ENCODE data around the gene IGFBP6.

Gene IGFBP6

GRCh38 chr12:53113951-53114350 is 16.5 kb downstream of the IGFBP6 start:
- no peak for TF ChIP-seq CTCF (IDR thresholded peaks at IDR 0.05)

GRCh38 chr12:53115112-53115890 is 17.8 kb downstream of the IGFBP6 start:
- no peak for TF ChIP-seq CTCF (IDR thresholded peaks at IDR 0.05)

GRCh38 chr12:53115891-53116648 is 18.6 kb downstream of the IGFBP6 start:
- no peak for TF ChIP-seq CTCF (IDR thresholded peaks at IDR 0.05)

GRCh38 chr12:53118751-53119300 is 21.4 kb downstream of the IGFBP6 start:
- no peak for TF ChIP-seq CTCF (IDR thresholded peaks at IDR 0.05)

- TF ChIP-seq CTCF (IDR thresholded peaks at IDR 0.05), result no peak
Measured at GRCh38 chr12:53120685-53121525, 23.4 kb downstream of the IGFBP6 start.

- TF ChIP-seq CTCF (IDR thresholded peaks at IDR 0.05), result no peak
Measured at GRCh38 chr12:53122961-53123468, 25.5 kb downstream of the IGFBP6 start.
